Neural progenitor cell (in vitro differentiated cells): ENCODE measurements around the gene PLPP3. TPM values are rescaled to one million over a fixed set of nuclear protein-coding genes. Genes with fewer than 3 reads are reported as not detected.

Source experiments
- DNase-seq: peaks from one replicate; pipeline ENCODE4 v3.0.0-alpha.2; 2016; ENCODE audit warnings: low spot score
- H2AFZ ChIP-seq: fragments of 200-600 bp; sonication (generic); replicated peaks from 2 replicates; pipeline ENCODE4 v1.6.1; 2016; ENCODE audit warnings: antibody characterized with exemption
- H3F3A ChIP-seq: fragments of 200-600 bp; sonication (generic); 2 replicates; pipeline ENCODE4 v1.6.1; 2016; ENCODE audit warnings: antibody characterized with exemption, low read depth
- H3K27ac ChIP-seq: fragments of 200-600 bp; sonication (generic); 2 replicates; pipeline ENCODE4 v1.5.1; 2016; ENCODE audit warnings: mild to moderate bottlenecking
- H3K27me3 ChIP-seq: fragments of 200-600 bp; sonication (generic); 2 replicates; pipeline ENCODE4 v1.6.1; 2016; ENCODE audit warnings: mild to moderate bottlenecking, moderate library complexity
- H3K36me3 ChIP-seq: fragments of 200-600 bp; sonication (generic); 2 replicates; pipeline ENCODE4 v1.5.1; 2016
- H3K4me1 ChIP-seq: fragments of 200-600 bp; sonication (generic); 2 replicates; pipeline ENCODE4 v1.6.1; 2016; ENCODE audit warnings: mixed run types
- H3K4me2 ChIP-seq: fragments of 200-600 bp; sonication (generic); 2 replicates; pipeline ENCODE4 v1.6.1; 2016
- H3K4me3 ChIP-seq: fragments of 200-600 bp; sonication (generic); 2 replicates; pipeline ENCODE4 v1.5.1; 2016
- H3K79me2 ChIP-seq: fragments of 200-600 bp; sonication (generic); 2 replicates; pipeline ENCODE4 v1.6.1; 2016; ENCODE audit warnings: low read depth
- H3K9ac ChIP-seq: fragments of 200-600 bp; sonication (generic); 2 replicates; pipeline ENCODE4 v1.6.1; 2016
- H3K9me3 ChIP-seq: fragments of 200-600 bp; sonication (generic); 2 replicates; pipeline ENCODE4 v1.5.1; 2016; ENCODE audit warnings: low read depth
- H4K20me1 ChIP-seq: fragments of 200-600 bp; sonication (generic); 2 replicates; pipeline ENCODE4 v1.6.1; 2016; ENCODE audit warnings: low read depth
- H3K27ac Mint-ChIP-seq: 3 replicates; pipeline ENCODE4 v1.8.0; 2021; ENCODE audit warnings: mixed read lengths
- H3K27me3 Mint-ChIP-seq: 2 replicates; pipeline ENCODE4 v1.8.0; 2022; ENCODE audit warnings: low read depth, mild to moderate bottlenecking, inconsistent platforms, moderate library complexity, mixed read lengths; ENCODE audit not compliant: insufficient read depth
- H3K36me3 Mint-ChIP-seq: 3 replicates; pipeline ENCODE4 v1.8.0; 2021; ENCODE audit warnings: mixed read lengths
- H3K4me1 Mint-ChIP-seq: 3 replicates; pipeline ENCODE4 v1.8.0; 2021; ENCODE audit warnings: mixed read lengths
- H3K4me3 Mint-ChIP-seq: 3 replicates; pipeline ENCODE4 v1.8.0; 2021; ENCODE audit warnings: mild to moderate bottlenecking, moderate library complexity, mixed read lengths
- H3K9me3 Mint-ChIP-seq: 3 replicates; pipeline ENCODE4 v1.8.0; 2020; ENCODE audit warnings: mixed read lengths
- CTCF ChIP-seq: fragments of 200-600 bp; sonication (generic); IDR thresholded peaks from 2 replicates; pipeline ENCODE4 v1.5.1; 2017; ENCODE audit warnings: antibody characterized with exemption, mild to moderate bottlenecking
- EZH2 ChIP-seq: fragments of 200-600 bp; sonication (generic); IDR thresholded peaks from 2 replicates; pipeline ENCODE4 v1.6.1; 2017; ENCODE audit warnings: antibody characterized with exemption, mild to moderate bottlenecking, moderate library complexity
- EZH2phosphoT487 ChIP-seq: fragments of 200-600 bp; sonication (generic); IDR thresholded peaks from 2 replicates; pipeline ENCODE4 v1.6.1; 2017; ENCODE audit warnings: antibody characterized with exemption
- total RNA-seq: library from RNA; depleted of rRNA; stranded (reverse); fragments of >200 nt; gene quantifications from 2 replicates; pipeline ENCODE4 v1.2.3, GENCODE V29; 2015; ENCODE audit warnings: low replicate concordance

PLPP3 gene
- total RNA-seq, 1 donor from 2014 or later, result 28.5 TPM

- no peak for TF ChIP-seq EZH2
- TF ChIP-seq CTCF, result no peak
- no peak for TF ChIP-seq EZH2phosphoT487
- Histone ChIP-seq H3F3A (no peaks in the 10 kb centered on the region), H4K20me1 (peaks cover 49% of the 10 kb centered on the region), H2AFZ (no peak overlapping the region), H3K79me2 (peaks cover 67% of the 10 kb centered on the region), H3K27me3 (no peaks in the 10 kb centered on the region), H3K36me3 (peaks cover 14% of the 10 kb centered on the region), H3K4me2 (no peak overlapping the region), H3K9me3 (no peaks in the 10 kb centered on the region), H3K4me1 (peaks cover 15% of the 10 kb centered on the region), H3K9ac (no peak overlapping the region), H3K4me3 (no peak overlapping the region), H3K27ac (no peak overlapping the region)
- no peaks in the 10 kb centered on the region for H3K9me3 Mint-ChIP-seq
- no peak overlapping the region for H3K4me3 Mint-ChIP-seq
- H3K4me1 Mint-ChIP-seq, result peaks cover 34% of the 10 kb centered on the region
- no peak overlapping the region for H3K27ac Mint-ChIP-seq
- no peak for DNase-seq
- no peaks in the 10 kb centered on the region for H3K27me3 Mint-ChIP-seq
- peaks cover 43% of the 10 kb centered on the region for H3K36me3 Mint-ChIP-seq
Measured at GRCh38 chr1:56522680-56523079, 56.7 kb downstream of the PLPP3 start.

- no peak for TF ChIP-seq EZH2
- no peak for TF ChIP-seq CTCF
- TF ChIP-seq EZH2phosphoT487, result no peak
- Histone ChIP-seq H3K4me1 (peaks cover 4% of the 10 kb centered on the region), H3K9me3 (no peaks in the 10 kb centered on the region), H3K4me3 (no peak overlapping the region), H3K36me3 (peaks cover 14% of the 10 kb centered on the region), H3F3A (peaks cover 3% of the 10 kb centered on the region), H3K4me2 (no peak overlapping the region), H3K9ac (no peak overlapping the region), H4K20me1 (peaks cover 35% of the 10 kb centered on the region), H2AFZ (no peak overlapping the region), H3K27ac (no peak overlapping the region), H3K27me3 (no peaks in the 10 kb centered on the region), H3K79me2 (peaks cover 45% of the 10 kb centered on the region)
- Mint-ChIP-seq H3K4me3 (no peak overlapping the region), H3K27me3 (no peaks in the 10 kb centered on the region), H3K4me1 (peaks cover 29% of the 10 kb centered on the region), H3K27ac (no peak overlapping the region), H3K36me3 (peaks cover 57% of the 10 kb centered on the region), H3K9me3 (no peaks in the 10 kb centered on the region)
- no peak for DNase-seq
Measured at GRCh38 chr1:56520016-56520601, 59.3 kb downstream of the PLPP3 start.

- H4K20me1 ChIP-seq, result peaks cover 25% of the 10 kb centered on the region
- Mint-ChIP-seq H3K9me3 (no peaks in the 10 kb centered on the region), H3K4me1 (peaks cover 33% of the 10 kb centered on the region), H3K27ac (no peak overlapping the region), H3K27me3 (no peaks in the 10 kb centered on the region), H3K36me3 (peaks cover 54% of the 10 kb centered on the region), H3K4me3 (no peak overlapping the region)
- H3K9ac ChIP-seq, result no peak overlapping the region
- H3K4me1 ChIP-seq, result peaks cover 4% of the 10 kb centered on the region
- no peaks in the 10 kb centered on the region for H3K9me3 ChIP-seq
- TF ChIP-seq EZH2 (no peak), EZH2phosphoT487 (no peak), CTCF (no peak)
- no peak overlapping the region for H2AFZ ChIP-seq
- H3K79me2 ChIP-seq, result peaks cover 29% of the 10 kb centered on the region
- peaks cover 9% of the 10 kb centered on the region for H3F3A ChIP-seq
- H3K36me3 ChIP-seq, result peaks cover 4% of the 10 kb centered on the region
- DNase-seq, result no peak
- no peak overlapping the region for H3K27ac ChIP-seq
- no peak overlapping the region for H3K4me3 ChIP-seq
- no peak overlapping the region for H3K4me2 ChIP-seq
- H3K27me3 ChIP-seq, result no peaks in the 10 kb centered on the region
Measured at GRCh38 chr1:56517404-56518130, 61.8 kb downstream of the PLPP3 start.
